H9 (cell line): ENCODE measurements around the gene MESD. TPM values are rescaled to one million over a fixed set of nuclear protein-coding genes. Genes with fewer than 3 reads are reported as not detected.

Experiments used
- DNase-seq: peaks from one replicate; pipeline ENCODE4 v3.0.0-alpha.2; 2017
- H2AFZ ChIP-seq: one replicate; pipeline ENCODE4 v1.6.1; 2013; ENCODE audit warnings: mild to moderate bottlenecking, low read length, control low read depth, moderate library complexity
- H2AK5ac ChIP-seq: 2 replicates; pipeline ENCODE4 v1.6.1; 2013; ENCODE audit warnings: low read length, control low read depth, mixed read lengths; ENCODE audit not compliant: insufficient read length
- H2BK120ac ChIP-seq: one replicate; pipeline ENCODE4 v1.6.1; 2013; ENCODE audit warnings: low read depth, mild to moderate bottlenecking, low read length, control low read depth, inconsistent platforms; ENCODE audit not compliant: poor library complexity, severe bottlenecking
- H2BK12ac ChIP-seq: 2 replicates; pipeline ENCODE4 v1.6.1; 2013; ENCODE audit warnings: low read length, control low read depth, mixed read lengths, low read depth; ENCODE audit not compliant: insufficient read length
- H2BK15ac ChIP-seq: 2 replicates; pipeline ENCODE4 v1.6.1; 2013; ENCODE audit warnings: low read depth, low read length, control low read depth
- H2BK20ac ChIP-seq: one replicate; pipeline ENCODE4 v1.6.1; 2013; ENCODE audit warnings: low read depth, mild to moderate bottlenecking, low read length, control low read depth, inconsistent platforms; ENCODE audit not compliant: poor library complexity, severe bottlenecking
- H2BK5ac ChIP-seq: 2 replicates; pipeline ENCODE4 v1.6.1; 2013; ENCODE audit warnings: low read length, control low read depth, mixed read lengths; ENCODE audit not compliant: insufficient read length
- H3K14ac ChIP-seq: 2 replicates; pipeline ENCODE4 v1.6.1; 2013; ENCODE audit warnings: low read length, control low read depth; ENCODE audit not compliant: insufficient read depth
- H3K18ac ChIP-seq: 2 replicates; pipeline ENCODE4 v1.6.1; 2013; ENCODE audit warnings: low read depth, mild to moderate bottlenecking, mixed read lengths, low read length, control low read depth; ENCODE audit not compliant: insufficient read length
- H3K23ac ChIP-seq: 2 replicates; pipeline ENCODE4 v1.6.1; 2013; ENCODE audit warnings: low read length, control low read depth, mixed read lengths, low read depth; ENCODE audit not compliant: insufficient read length
- H3K23me2 ChIP-seq: 2 replicates; pipeline ENCODE4 v1.6.1; 2013; ENCODE audit warnings: low read depth, mild to moderate bottlenecking, mixed read lengths, low read length, control low read depth; ENCODE audit not compliant: insufficient read length, poor library complexity, severe bottlenecking
- H3K27ac ChIP-seq: 2 replicates; pipeline ENCODE4 v1.5.1; 2013; ENCODE audit warnings: low read length, control low read depth, mixed read lengths, low read depth; ENCODE audit not compliant: insufficient read length
- H3K27me3 ChIP-seq: 2 replicates; pipeline ENCODE4 v1.6.1; 2013; ENCODE audit warnings: low read length, control low read depth, inconsistent platforms; ENCODE audit not compliant: insufficient read depth
- H3K4ac ChIP-seq: 2 replicates; pipeline ENCODE4 v1.6.1; 2013; ENCODE audit warnings: low read depth, mild to moderate bottlenecking, control low read depth, inconsistent platforms, low read length, moderate library complexity
- H3K4me1 ChIP-seq: 2 replicates; pipeline ENCODE4 v1.6.1; 2013; ENCODE audit warnings: low read length, control low read depth, inconsistent platforms; ENCODE audit not compliant: insufficient read depth
- H3K4me2 ChIP-seq: 2 replicates; pipeline ENCODE4 v1.6.1; 2013; ENCODE audit warnings: low read length, control low read depth, mixed read lengths; ENCODE audit not compliant: insufficient read length, insufficient read depth
- H3K56ac ChIP-seq: 2 replicates; pipeline ENCODE4 v1.6.1; 2013; ENCODE audit warnings: low read depth, mild to moderate bottlenecking, mixed read lengths, low read length, control low read depth; ENCODE audit not compliant: insufficient read length
- H3K79me1 ChIP-seq: 2 replicates; pipeline ENCODE4 v1.6.1; 2013; ENCODE audit warnings: low read depth, mild to moderate bottlenecking, moderate library complexity, low read length, control low read depth, inconsistent platforms; ENCODE audit not compliant: insufficient read depth, poor library complexity, severe bottlenecking
- H3K79me2 ChIP-seq: 2 replicates; pipeline ENCODE4 v1.6.1; 2013; ENCODE audit warnings: low read length, control low read depth, inconsistent platforms; ENCODE audit not compliant: insufficient read depth
- H3K9ac ChIP-seq: 2 replicates; pipeline ENCODE4 v1.6.1; 2013; ENCODE audit warnings: low read length, control low read depth, mixed read lengths; ENCODE audit not compliant: insufficient read length; ENCODE audit errors: extremely low read depth
- H3K9me3 ChIP-seq: one replicate; pipeline ENCODE4 v1.6.1; 2013; ENCODE audit warnings: low read depth, low read length, inconsistent platforms; ENCODE audit not compliant: control insufficient read depth
- H3T11ph ChIP-seq: one replicate; pipeline ENCODE4 v1.6.1; 2013; ENCODE audit warnings: mild to moderate bottlenecking, low read length, control low read depth, inconsistent platforms
- H4K20me1 ChIP-seq: one replicate; pipeline ENCODE4 v1.6.1; 2013; ENCODE audit not compliant: control insufficient read depth, insufficient read length, insufficient read depth
- H4K5ac ChIP-seq: 2 replicates; pipeline ENCODE4 v1.6.1; 2013; ENCODE audit warnings: low read depth, mild to moderate bottlenecking, mixed read lengths, low read length, control low read depth; ENCODE audit not compliant: insufficient read length
- H4K8ac ChIP-seq: replicated peaks from 2 replicates; pipeline ENCODE4 v1.6.1; 2013; ENCODE audit warnings: low read length, control low read depth, mixed read lengths, low read depth; ENCODE audit not compliant: insufficient read length
- H4K91ac ChIP-seq: 2 replicates; pipeline ENCODE4 v1.6.1; 2013; ENCODE audit warnings: low read depth, mild to moderate bottlenecking, moderate library complexity, mixed read lengths, low read length, control low read depth; ENCODE audit not compliant: insufficient read length
- H3K27ac Mint-ChIP-seq, 3 experiments: 2 replicates in 2 of 3; 3 replicates in 1 of 3; pipeline ENCODE4 v1.8.0; 2020 to 2021; ENCODE audit warnings: mixed read lengths in 3 of 3, mild to moderate bottlenecking in 1 of 3, moderate library complexity in 1 of 3
- H3K27me3 Mint-ChIP-seq: 2 replicates; pipeline ENCODE4 v1.8.0; 2021; ENCODE audit warnings: low read depth, mild to moderate bottlenecking, moderate library complexity, mixed read lengths
- H3K36me3 Mint-ChIP-seq, 3 experiments: 2 replicates in 2 of 3; 3 replicates in 1 of 3; pipeline ENCODE4 v1.8.0; 2020 to 2021; ENCODE audit warnings: low read depth in 3 of 3, mixed read lengths in 3 of 3; ENCODE audit not compliant: insufficient read depth in 1 of 3
- H3K4me1 Mint-ChIP-seq, 2 experiments: 2 replicates each; pipeline ENCODE4 v1.8.0; 2020; ENCODE audit warnings: mixed read lengths in 2 of 2
- H3K4me3 Mint-ChIP-seq, 2 experiments: 2 replicates in 1 of 2; 3 replicates in 1 of 2; pipeline ENCODE4 v1.8.0; 2020 to 2021; ENCODE audit warnings: mild to moderate bottlenecking in 2 of 2, mixed read lengths in 2 of 2, moderate library complexity in 1 of 2
- H3K9me3 Mint-ChIP-seq, 2 experiments: 2 replicates in 1 of 2; 3 replicates in 1 of 2; pipeline ENCODE4 v1.8.0; 2020; ENCODE audit warnings: mild to moderate bottlenecking in 2 of 2, mixed read lengths in 2 of 2, moderate library complexity in 1 of 2
- CTCF ChIP-seq: fragments of 200-600 bp; sonication (generic); conservative IDR thresholded peaks from 3 replicates; pipeline ENCODE4 v1.8.0; 2021; ENCODE audit warnings: antibody characterized with exemption, mild to moderate bottlenecking
- WGBS: extraction: QIAGEN DNeasy Blood & Tissue Kit; methylation state at CpG from one replicate; pipeline ENCODE4 v1.1.7; 2013; ENCODE audit warnings: missing lambda C conversion rate, low lambda C conversion rate, mixed read lengths; ENCODE audit not compliant: insufficient read length; ENCODE audit errors: extremely low coverage; 5-methylcytosine and 5-hydroxymethylcytosine counted together
- total RNA-seq: library from RNA; stranded (reverse); gene quantifications from 2 replicates; pipeline ENCODE4 v1.2.1, GENCODE V29; 2021

Gene MESD
- total RNA-seq, 1 experiment from 2014 or later: 29.1 TPM

DNA sequence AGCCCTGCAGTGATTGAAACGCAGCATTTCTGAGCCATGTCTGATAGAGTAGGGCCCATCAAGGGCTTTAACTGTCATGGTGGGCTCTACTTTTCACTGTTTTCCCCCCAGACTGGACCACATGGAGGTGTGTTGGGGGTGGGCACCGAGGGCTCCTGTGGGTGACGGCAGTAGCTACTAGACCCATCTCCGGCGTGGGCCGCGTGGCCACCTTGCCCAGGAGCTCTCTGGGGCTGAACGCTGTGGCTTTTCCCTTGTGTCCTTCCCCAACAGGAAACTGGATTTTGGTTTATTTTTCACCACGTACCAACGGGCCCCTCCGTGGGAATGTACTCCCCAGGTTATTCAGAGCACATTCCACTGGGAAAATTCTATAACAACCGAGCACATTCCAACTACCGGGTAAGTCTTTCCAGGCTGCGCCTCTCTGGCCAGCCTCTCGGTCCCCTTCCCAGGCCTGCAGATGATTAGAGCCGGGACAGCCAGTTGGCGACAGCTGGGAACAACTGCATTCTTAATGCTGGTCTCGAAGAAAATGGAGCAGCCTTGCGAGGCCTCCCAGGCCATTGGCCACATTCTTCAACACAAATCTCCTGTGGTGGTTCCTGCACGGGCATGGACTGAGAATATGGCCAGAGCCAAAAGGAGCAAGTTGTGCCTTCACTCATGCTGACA is 67.7 kb downstream of the MESD start:
- no peaks in the 10 kb centered on the region for H3K9me3 Mint-ChIP-seq
- no peak for TF ChIP-seq CTCF
- Histone ChIP-seq H2BK120ac (no peak overlapping the region), H4K91ac (no peak overlapping the region), H3K4me2 (no peak overlapping the region), H3K23ac (no peak overlapping the region), H3K27ac (no peak overlapping the region), H3K23me2 (no peaks in the 10 kb centered on the region), H3T11ph (no peak overlapping the region), H2BK5ac (no peak overlapping the region), H3K27me3 (no peaks in the 10 kb centered on the region), H3K56ac (no peak overlapping the region), H3K79me1 (no peaks in the 10 kb centered on the region), H3K9me3 (no peaks in the 10 kb centered on the region), H2AFZ (no peak overlapping the region), H3K4ac (no peak overlapping the region), H3K9ac (no peak overlapping the region), H2BK12ac (no peak overlapping the region), H2BK20ac (no peak overlapping the region), H3K18ac (no peak overlapping the region), H3K4me1 (no peaks in the 10 kb centered on the region), H2BK15ac (no peak overlapping the region), H4K8ac (no peak overlapping the region), H3K14ac (no peak overlapping the region), H2AK5ac (no peak overlapping the region), H4K5ac (no peak overlapping the region), H4K20me1 (no peaks in the 10 kb centered on the region), H3K79me2 (no peaks in the 10 kb centered on the region)
- 0 out of 7 replicates have a peak overlapping the region, but pooled peaks of 1 of the 3 experiments have one; percentile 18 for H3K27ac Mint-ChIP-seq
- DNase-seq: no peak
- no peaks in the 10 kb centered on the region for H3K4me1 Mint-ChIP-seq
- H3K4me3 Mint-ChIP-seq: no peak overlapping the region
- no CpG with 5 or more reads among the region's 20 CpGs for WGBS
- H3K27me3 Mint-ChIP-seq: peaks cover 3% of the 10 kb centered on the region
- no peaks in the 10 kb centered on the region for H3K36me3 Mint-ChIP-seq
